Activated CD8-positive, alpha-beta memory T cell treated with anti-CD3 and anti-CD28 coated beads, Interleukin-2, amount 50 U/mL, for 48 hours (primary cell): ENCODE measurements around the gene OSMR.

Source experiments
- DNase-seq: peaks from one replicate; pipeline ENCODE4 v3.0.0-alpha.2; 2020

Gene OSMR

GRCh38 chr5:38932854-38933408 is 87.1 kb downstream of the OSMR start:
- no peak for DNase-seq

DNA sequence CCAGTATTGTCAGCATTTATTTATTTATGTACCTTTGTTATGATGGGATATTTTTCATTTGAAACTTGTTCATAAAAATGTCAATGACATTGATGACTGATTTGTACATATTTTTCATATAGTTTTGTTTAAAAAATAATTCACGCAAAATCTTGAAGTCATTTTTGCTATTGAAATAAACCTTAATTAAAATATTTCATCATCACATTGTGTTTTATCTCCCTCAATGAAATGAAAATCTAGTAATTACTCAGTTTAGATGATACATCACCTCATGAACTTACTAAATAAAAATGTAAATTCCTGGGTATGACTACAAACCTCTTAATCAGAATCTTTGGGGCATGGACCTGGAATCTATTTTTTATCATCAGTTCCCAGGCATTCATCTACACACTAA is 89.6 kb downstream of the OSMR start:
- no peak for DNase-seq

- DNase-seq = no peak
Observed at GRCh38 chr5:38936269-38936668, 90.5 kb downstream of the OSMR start.

DNA sequence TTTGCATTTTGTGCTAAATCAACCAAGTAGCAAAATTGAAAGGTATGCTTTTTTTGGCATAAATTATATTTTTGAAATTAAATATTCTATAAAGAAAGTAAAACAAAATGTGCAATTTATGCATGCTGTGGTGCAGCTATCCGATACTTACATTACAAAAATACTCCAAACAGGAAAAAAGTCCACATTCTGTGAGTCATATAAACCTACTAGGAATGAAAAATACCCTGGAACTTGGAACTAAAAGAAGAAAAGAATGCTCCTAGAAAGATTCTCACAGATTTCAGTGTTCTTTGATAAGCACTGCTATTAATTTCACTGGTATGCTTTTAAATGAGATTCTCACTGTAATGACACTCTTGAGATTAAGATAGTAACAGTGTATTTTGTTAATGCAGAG is 92.6 kb downstream of the OSMR start:
- DNase-seq = no peak

DNA sequence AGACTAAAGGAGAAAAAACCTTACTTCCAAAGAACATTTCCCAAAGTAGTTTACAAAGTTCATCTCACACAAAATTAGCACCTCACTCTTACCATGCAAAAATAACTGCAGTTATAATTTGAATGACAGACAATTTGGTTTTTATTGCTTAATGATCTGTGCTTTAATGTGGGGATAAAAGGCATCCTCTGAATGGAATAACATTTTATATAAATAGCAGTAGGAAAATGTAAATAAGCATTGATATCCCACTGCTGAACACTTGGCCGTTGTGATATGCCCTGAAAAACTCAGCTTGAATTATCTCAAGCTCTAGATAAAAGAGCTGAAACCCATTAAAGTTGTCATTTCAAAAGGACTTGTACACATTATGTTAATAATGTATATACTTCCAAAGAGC is 93.2 kb downstream of the OSMR start:
- no peak for DNase-seq

- no peak for DNase-seq
Observed at GRCh38 chr5:38940230-38940858, 94.5 kb downstream of the OSMR start.

DNA sequence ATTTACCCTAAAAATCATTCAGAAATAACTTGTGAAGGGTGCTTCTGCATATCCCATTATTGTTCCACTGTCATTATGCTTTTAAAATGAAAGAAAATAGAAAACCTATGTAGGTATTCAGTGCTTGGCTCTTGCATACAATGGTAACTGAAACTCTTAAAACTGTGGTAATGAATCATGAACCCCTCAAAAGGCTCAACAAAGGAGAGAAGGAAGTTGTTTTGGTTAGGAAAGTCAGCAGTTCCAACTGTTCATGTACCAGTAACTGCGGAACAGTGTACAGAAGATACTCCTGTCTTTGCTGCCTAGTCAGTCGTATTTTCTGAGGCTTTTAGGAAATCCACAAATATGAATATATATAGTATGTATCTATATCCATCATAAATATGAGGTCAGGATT is 96.1 kb downstream of the OSMR start:
- DNase-seq = no peak

- DNase-seq = no peak
Observed at GRCh38 chr5:38944282-38944681, 98.5 kb downstream of the OSMR start.

DNA sequence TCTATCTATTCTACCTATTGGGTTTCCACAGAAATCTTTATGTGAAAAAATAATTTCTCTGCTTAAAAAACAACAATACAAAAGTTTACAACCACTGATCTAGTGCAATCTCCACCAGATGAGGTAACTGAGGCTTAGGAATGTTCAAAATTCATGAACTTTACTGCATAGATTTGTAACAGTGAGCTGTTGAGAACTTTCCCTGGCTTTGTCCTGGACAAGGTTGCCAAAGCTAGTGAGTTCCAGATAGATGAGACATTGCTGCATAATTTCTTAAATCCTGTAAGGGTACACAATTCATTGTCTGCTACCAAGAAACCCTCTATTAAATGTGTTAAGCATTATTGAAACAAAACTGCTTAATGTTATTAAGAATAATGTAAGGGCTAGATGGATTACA is 102.7 kb downstream of the OSMR start:
- DNase-seq = no peak

DNA sequence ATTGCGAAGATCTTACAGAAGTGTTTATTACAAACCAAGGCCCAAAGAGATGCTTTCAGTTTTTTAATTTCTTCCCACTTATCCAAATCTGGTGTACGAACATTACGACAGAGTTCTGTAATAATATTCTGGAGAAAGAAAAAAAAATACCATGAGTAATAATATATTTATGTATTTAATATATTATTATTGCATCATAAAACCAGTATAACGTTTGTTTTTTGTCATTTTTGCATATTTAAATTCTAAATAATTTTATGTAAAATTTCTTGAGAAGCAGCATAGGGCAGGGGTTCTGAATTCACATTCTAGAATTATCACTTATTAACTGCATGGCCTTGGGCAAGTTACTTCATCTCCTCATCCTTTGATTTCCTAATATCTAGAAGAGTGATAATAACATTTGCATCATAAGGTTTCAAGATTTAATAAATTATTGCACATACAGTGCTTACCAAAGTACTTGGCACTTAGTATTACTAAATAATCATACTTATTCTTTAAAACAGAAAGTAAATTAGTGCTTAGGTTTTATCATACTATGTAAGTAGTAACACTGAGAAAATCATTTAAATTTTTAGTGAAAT is 107.7 kb downstream of the OSMR start:
- DNase-seq = no peak

GRCh38 chr5:38961691-38962090 is 115.9 kb downstream of the OSMR start:
- no peak for DNase-seq

- no peak for DNase-seq
Observed at GRCh38 chr5:38968665-38969064, 122.9 kb downstream of the OSMR start.

GRCh38 chr5:38978036-38978435 is 132.2 kb downstream of the OSMR start:
- no peak for DNase-seq

- no peak for DNase-seq
Observed at GRCh38 chr5:38979535-38979934, 133.7 kb downstream of the OSMR start.
